GM23338 (cell line): ENCODE measurements around the gene DAAM2. TPM values are rescaled to one million over a fixed set of nuclear protein-coding genes. Genes with fewer than 3 reads are reported as not detected.

Experiments used
- ATAC-seq: fragments of 200-7000 bp; cut with Tn5 transposase; 3 replicates; pipeline ENCODE4 v1.9.1; 2020
- DNase-seq: peaks from one replicate; pipeline ENCODE4 v3.0.0-alpha.2; 2015; ENCODE audit warnings: low spot score
- H2AFZ ChIP-seq: fragments of 200-600 bp; sonication (generic); 2 replicates; pipeline ENCODE4 v1.8.0; 2016; ENCODE audit warnings: antibody characterized with exemption, mild to moderate bottlenecking, moderate library complexity
- H3F3A ChIP-seq: fragments of 200-600 bp; sonication (generic); replicated peaks from 2 replicates; pipeline ENCODE4 v1.8.0; 2017; ENCODE audit warnings: antibody characterized with exemption, mixed run types, low read depth
- H3K27ac ChIP-seq: fragments of 200-600 bp; sonication (generic); 2 replicates; pipeline ENCODE4 v1.6.1; 2016; ENCODE audit warnings: low read depth
- H3K27me3 ChIP-seq: fragments of 200-600 bp; sonication (generic); 2 replicates; pipeline ENCODE4 v1.8.0; 2016; ENCODE audit warnings: mild to moderate bottlenecking, mixed run types, moderate library complexity; ENCODE audit not compliant: insufficient read depth
- H3K36me3 ChIP-seq: fragments of 200-600 bp; sonication (generic); 2 replicates; pipeline ENCODE4 v1.8.0; 2016; ENCODE audit warnings: mild to moderate bottlenecking; ENCODE audit not compliant: insufficient read depth
- H3K4me1 ChIP-seq: fragments of 200-600 bp; sonication (generic); 2 replicates; pipeline ENCODE4 v1.8.0; 2016; ENCODE audit warnings: mild to moderate bottlenecking, moderate library complexity; ENCODE audit not compliant: insufficient read depth
- H3K4me2 ChIP-seq: fragments of 200-600 bp; sonication (generic); 2 replicates; pipeline ENCODE4 v1.7.1; 2017; ENCODE audit warnings: mixed run types
- H3K4me3 ChIP-seq: fragments of 200-600 bp; sonication (generic); 2 replicates; pipeline ENCODE4 v1.6.1; 2016; ENCODE audit warnings: mixed run types
- H3K79me2 ChIP-seq: fragments of 200-600 bp; sonication (generic); replicated peaks from 2 replicates; pipeline ENCODE4 v1.8.0; 2017; ENCODE audit warnings: mild to moderate bottlenecking; ENCODE audit not compliant: insufficient read depth
- H3K9me2 ChIP-seq: fragments of 200-600 bp; sonication (generic); 2 replicates; pipeline ENCODE4 v1.8.0; 2017; ENCODE audit not compliant: insufficient read depth
- H4K20me1 ChIP-seq: fragments of 200-600 bp; sonication (generic); replicated peaks from 2 replicates; pipeline ENCODE4 v1.8.0; 2017; ENCODE audit warnings: mild to moderate bottlenecking; ENCODE audit not compliant: insufficient read depth
- H3K27ac Mint-ChIP-seq: 2 replicates; pipeline ENCODE4 v1.8.0; 2020; ENCODE audit warnings: inconsistent platforms, mild to moderate bottlenecking, moderate library complexity, mixed read lengths
- H3K27me3 Mint-ChIP-seq: 3 replicates; pipeline ENCODE4 v1.8.0; 2022; ENCODE audit warnings: low read depth, mild to moderate bottlenecking, moderate library complexity, mixed read lengths, inconsistent platforms; ENCODE audit not compliant: insufficient read depth, poor library complexity
- H3K36me3 Mint-ChIP-seq: 3 replicates; pipeline ENCODE4 v1.8.0; 2021; ENCODE audit warnings: low read depth, mild to moderate bottlenecking, inconsistent platforms, moderate library complexity, mixed read lengths
- H3K4me1 Mint-ChIP-seq: 3 replicates; pipeline ENCODE4 v1.8.0; 2020; ENCODE audit warnings: mild to moderate bottlenecking, inconsistent platforms, mixed read lengths
- H3K4me3 Mint-ChIP-seq: 3 replicates; pipeline ENCODE4 v1.8.0; 2021; ENCODE audit warnings: moderate library complexity, mild to moderate bottlenecking, inconsistent platforms, mixed read lengths
- H3K9me3 Mint-ChIP-seq: 3 replicates; pipeline ENCODE4 v1.8.0; 2020; ENCODE audit warnings: moderate library complexity, mild to moderate bottlenecking, inconsistent platforms, mixed read lengths
- CTCF ChIP-seq, 2 experiments: fragments of 200-600 bp in 1 of 2; sonication (generic) in 1 of 2; conservative IDR thresholded peaks; 2 replicates each; pipeline versions ENCODE4 v1.5.1 to v1.6.1; 2016 to 2017; ENCODE audit warnings: antibody characterized with exemption in 2 of 2, low read depth in 2 of 2, mild to moderate bottlenecking in 2 of 2, moderate library complexity in 1 of 2
- EZH2 ChIP-seq: fragments of 200-600 bp; sonication (generic); IDR thresholded peaks from one replicate; pipeline ENCODE4 v1.8.0; 2017; ENCODE audit warnings: antibody characterized with exemption, mild to moderate bottlenecking, low read depth; ENCODE audit not compliant: unreplicated experiment
- NANOG ChIP-seq: IDR thresholded peaks from 2 replicates; pipeline ENCODE4 v1.6.1; 2016; ENCODE audit warnings: antibody characterized with exemption, borderline replicate concordance
- POLR2AphosphoS5 ChIP-seq: IDR thresholded peaks from 2 replicates; pipeline ENCODE4 v1.6.1; 2016; ENCODE audit warnings: antibody characterized with exemption, low read depth
- STAT1 ChIP-seq: IDR thresholded peaks from one replicate; pipeline ENCODE4 v1.6.1; 2016; ENCODE audit warnings: antibody characterized with exemption; ENCODE audit not compliant: unreplicated experiment
- ZNF462 ChIP-seq: fragments of 250-450 bp; sonication (Bioruptor Pico); IDR thresholded peaks from 2 replicates; pipeline ENCODE4 v1.5.0; 2020; ENCODE audit warnings: mild to moderate bottlenecking, moderate library complexity
- polyA plus RNA-seq: library from polyadenylated mRNA; unstranded; fragments of >200 nt; fragmentation: Nextera tagmentation; extraction: Ambion mirVana; gene quantifications from 2 replicates; pipeline ENCODE4 v1.2.1, GENCODE V29; 2016
- total RNA-seq: library from RNA; depleted of rRNA; stranded (reverse); fragments of >200 nt; shearing (Covaris generic); gene quantifications from 2 replicates; pipeline ENCODE4 v1.2.3, GENCODE V29; 2014

Gene DAAM2
- total and polyA plus RNA-seq, 2 experiments from 2014 or later = 1.4 to 4.9 TPM

GRCh38 chr6:39865011-39865888 is 73.1 kb downstream of the DAAM2 start:
- H3K4me1 Mint-ChIP-seq = peaks cover 37% of the 10 kb centered on the region
- Histone ChIP-seq H3K27me3 (no peaks in the 10 kb centered on the region), H2AFZ (no peak overlapping the region), H3K9me2 (peaks cover 7% of the 10 kb centered on the region), H4K20me1 (no peaks in the 10 kb centered on the region), H3F3A (no peaks in the 10 kb centered on the region), H3K4me2 (no peak overlapping the region), H3K36me3 (no peaks in the 10 kb centered on the region), H3K4me1 (peaks cover 10% of the 10 kb centered on the region), H3K4me3 (no peak overlapping the region), H3K79me2 (no peaks in the 10 kb centered on the region), H3K27ac (no peak overlapping the region)
- no peak overlapping the region for H3K27ac Mint-ChIP-seq
- TF ChIP-seq CTCF (conservative IDR thresholded peaks at IDR 0.05; ENCODE audit: low read depth in 2 of 2) (peak; percentile 90), NANOG (no peak), STAT1 (no peak), EZH2 (no peak), POLR2AphosphoS5 (no peak), ZNF462 (peak; percentile 56; the same call in 1 of the 2 replicates)
- peak; percentile 84 for ATAC-seq
- DNase-seq = peak; percentile 97
- no peak overlapping the region for H3K4me3 Mint-ChIP-seq
- no peaks in the 10 kb centered on the region for H3K36me3 Mint-ChIP-seq
- no peaks in the 10 kb centered on the region for H3K9me3 Mint-ChIP-seq
- H3K27me3 Mint-ChIP-seq = peaks cover 5% of the 10 kb centered on the region
